CD1c-positive myeloid dendritic cell (primary cell): ENCODE measurements around the gene STK17A.
"Not testable (repeated sequence)": the region's sequence is repeated elsewhere in the genome, so short reads cannot be mapped to it uniquely, and the experiment has no call there.

Experiments
- DNase-seq: peaks from one replicate; pipeline ENCODE4 v3.0.0-alpha.2; 2016; ENCODE audit errors: extremely low spot score

STK17A gene

DNA sequence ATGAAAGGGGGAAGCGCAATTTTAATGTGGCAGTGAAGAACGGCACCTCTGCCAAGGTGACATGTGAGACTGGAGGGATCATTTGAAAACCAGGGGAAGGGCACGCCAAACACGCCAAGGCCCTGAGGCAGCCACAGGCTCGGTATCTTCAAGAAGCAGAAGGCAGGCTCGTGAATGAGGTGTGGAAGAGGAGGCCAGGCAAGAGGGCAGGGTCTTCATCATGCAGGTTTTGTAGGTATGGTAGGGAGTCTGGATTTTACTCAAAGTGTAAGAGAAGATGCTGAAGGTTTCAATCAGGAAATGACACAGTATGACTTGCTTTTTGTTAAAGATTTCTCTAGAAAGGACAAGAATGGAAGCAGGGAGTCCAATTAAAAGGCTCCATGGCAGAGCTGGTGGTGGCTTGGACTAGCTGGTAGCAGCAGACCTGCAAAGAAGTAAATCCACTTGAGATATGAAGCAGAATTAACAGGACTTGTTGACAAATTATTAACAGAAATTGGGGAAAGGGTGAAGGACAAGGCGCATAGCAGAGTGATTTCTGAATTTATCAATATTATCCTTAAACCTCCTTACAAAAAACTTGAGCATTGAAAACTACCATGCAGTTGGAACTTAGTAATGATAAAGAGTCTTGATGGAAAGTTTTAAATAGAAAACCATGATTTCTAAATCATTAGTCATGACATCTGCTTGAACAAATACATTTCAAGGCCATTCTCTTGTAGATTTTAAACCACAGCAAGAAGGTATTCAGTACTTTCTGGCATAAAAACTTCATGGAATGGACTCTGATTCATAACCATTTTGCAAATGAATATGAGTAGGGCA lies 76.0 kb downstream of the STK17A start:
- DNase-seq: no peak

DNA sequence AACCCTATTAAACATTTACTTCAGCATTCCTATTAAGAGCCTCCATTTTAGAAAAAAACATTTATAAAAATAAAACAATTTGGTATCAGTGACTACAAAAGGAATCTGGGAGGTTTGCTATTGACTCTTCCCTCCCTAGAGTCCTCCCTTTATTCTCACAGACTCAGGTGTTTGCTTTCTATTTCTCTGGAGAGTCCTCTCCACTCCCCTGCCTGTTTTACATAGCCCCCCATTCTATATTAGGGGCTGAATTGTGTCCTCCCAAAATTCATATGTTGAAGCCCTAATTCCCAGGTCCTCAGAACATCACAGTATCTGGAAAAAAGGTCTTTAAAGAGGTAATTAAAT lies 76.6 kb downstream of the STK17A start:
- no peak for DNase-seq

DNA sequence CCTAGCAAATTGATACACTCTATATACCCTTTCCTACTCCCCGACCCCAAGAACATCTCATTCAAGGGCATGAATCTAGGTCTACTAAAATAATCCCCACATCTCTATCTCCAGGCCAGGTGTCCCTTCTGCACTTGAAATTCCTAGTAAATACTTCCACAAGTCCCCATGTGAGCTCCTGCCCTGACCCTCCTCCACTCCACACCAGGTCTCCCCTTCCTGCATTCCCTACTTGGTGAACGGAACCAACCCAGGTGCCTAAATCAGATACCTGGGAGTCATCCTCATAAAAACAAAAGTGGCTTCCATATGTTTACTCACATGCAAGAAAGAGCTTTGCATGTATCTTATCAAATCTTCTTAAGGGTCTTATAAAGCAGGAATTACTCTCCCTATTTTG lies 77.2 kb downstream of the STK17A start:
- no peak for DNase-seq

DNA sequence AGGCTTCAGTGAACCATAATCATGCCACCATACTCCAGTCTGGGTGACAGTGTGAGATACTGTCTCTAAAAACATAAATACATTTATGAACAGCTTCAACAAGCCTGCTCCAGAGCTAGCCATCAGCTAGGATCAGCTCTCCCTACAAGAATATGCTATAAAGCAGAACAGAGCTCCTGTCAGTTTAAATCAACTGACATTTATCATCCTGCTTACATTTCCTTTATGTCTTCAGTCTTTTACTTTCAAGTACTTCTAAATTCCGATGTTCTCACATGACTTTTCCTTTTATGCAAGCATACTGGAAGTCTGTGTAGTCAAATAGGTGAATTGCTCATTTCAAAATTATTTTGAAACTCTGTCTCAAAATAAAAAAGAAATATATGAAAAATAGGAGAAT lies 81.8 kb downstream of the STK17A start:
- no peak for DNase-seq

DNA sequence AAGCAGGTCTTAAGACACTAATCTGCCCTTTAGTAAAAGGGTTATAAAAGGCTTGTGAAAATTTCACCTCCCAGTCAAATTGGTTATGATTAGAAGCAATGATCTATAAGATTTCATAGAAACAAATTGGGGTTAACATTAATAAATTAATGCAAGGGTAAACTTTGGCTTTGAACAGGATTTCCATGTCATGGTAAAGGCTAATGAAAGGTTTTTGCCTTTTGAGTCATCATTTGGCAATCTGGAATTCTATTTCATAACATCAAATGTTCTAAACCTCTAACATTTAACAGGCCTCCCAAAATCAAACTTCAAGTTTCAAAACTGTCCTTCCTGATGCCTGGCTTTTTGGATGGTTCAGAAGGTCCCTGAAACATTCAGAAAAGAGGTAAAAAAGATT lies 84.0 kb downstream of the STK17A start:
- no peak for DNase-seq

DNA sequence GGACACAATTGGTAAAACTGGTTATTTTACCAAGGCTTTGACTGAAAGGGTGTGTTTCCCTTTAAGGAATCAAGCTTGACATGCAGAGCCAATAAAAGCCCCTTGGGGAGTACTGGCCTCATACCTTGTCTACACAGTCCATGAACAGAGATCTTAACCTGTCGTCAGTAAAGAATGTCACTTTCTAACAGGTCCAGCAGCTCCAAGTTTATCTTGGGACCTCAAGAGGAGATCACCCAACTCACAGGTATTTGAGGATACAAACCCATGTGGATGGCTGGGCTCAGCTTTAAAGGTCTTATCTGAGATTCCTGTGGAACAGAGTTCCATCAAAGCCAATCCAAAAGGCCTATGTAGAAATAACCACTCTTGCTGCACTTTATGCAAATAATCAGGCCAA lies 85.1 kb downstream of the STK17A start:
- no peak for DNase-seq

DNA sequence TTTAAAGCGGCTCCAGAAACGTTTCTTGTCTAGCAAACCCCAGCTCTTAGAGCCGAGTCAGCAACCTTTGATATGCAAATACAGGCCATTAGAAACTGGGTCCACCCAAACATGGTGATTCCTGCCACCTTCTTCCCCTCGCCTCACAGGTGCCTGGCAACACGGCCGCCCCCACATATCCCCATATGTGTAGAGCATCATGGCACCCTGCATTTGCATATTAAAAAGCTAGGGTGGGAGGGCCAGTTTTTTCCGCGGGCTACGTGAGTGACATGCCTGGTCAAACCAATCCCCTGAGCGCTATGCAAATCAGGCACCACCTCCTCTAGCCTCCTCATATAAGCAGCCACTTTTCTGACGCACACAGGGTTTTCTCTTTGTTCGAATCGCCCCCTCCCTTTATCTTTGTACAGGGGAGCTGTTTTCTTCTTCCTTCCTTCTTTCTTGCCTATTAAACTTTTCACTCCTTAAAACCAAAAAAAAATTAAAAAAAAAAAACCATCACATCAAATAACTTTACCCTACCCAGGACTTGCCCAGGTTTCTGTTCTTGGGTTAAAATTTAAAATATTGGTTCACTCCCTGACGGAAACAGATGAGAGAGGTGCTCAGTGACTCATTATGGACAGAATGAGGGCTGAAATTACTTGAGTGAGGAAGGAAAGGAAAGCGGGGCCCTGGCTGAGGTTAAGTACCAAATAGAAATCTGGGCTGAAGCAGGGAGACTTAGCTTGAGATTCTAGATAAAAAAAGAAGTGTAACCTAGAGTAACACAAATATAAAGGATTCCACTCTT lies 86.6 kb downstream of the STK17A start:
- DNase-seq: peak; percentile 4

DNA sequence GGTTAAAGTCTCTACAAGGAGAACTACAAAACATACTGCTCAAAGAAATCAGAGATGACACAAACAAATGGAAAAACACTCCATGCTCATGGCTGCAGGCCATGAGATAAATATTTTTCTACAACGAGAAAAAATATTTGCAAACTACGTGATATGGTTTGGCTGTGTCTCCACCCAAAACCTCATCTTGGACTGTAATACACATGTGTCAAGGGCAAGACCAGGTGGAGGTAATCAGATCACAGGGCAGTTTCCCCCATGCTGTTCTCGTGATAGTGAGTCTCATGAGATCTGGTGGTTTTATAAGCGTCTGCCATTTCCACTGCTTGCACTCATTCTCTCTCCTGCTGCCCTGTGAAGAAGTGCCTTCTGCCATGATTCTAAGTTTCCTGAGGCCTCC lies 88.6 kb downstream of the STK17A start:
- no peak for DNase-seq

DNA sequence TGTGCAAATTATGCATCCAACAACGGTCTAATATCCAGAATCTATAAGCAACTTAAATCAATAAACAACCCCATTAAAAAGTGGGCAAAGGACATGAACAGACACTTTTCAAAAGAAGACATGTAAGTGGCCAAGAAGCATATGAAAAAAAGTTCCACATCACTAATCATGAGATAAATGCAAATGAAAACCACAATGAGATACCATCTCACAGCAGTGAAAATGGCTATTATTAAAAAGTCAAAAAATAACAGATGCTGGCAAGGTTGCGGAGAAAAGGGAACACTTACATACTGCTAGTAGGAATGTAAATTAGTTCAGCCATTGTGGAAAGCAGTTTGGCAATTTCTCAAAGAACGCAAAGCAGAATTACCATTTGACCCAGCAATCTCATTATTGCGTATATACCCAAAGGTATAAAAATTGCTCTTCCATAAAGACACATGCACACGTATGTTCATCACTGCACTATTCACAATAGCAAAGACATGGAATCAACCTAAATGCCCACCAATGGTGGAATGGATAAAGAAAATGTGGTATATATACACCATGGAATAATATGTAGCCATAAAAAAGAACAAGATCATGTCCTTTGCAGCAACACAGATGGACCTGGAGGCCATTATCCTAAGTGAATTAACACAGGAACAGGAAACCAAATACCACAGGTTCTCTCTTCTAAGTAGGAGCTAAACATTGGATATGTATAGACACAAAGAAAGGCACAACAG lies 90.5 kb downstream of the STK17A start:
- not testable (repeated sequence) for DNase-seq

DNA sequence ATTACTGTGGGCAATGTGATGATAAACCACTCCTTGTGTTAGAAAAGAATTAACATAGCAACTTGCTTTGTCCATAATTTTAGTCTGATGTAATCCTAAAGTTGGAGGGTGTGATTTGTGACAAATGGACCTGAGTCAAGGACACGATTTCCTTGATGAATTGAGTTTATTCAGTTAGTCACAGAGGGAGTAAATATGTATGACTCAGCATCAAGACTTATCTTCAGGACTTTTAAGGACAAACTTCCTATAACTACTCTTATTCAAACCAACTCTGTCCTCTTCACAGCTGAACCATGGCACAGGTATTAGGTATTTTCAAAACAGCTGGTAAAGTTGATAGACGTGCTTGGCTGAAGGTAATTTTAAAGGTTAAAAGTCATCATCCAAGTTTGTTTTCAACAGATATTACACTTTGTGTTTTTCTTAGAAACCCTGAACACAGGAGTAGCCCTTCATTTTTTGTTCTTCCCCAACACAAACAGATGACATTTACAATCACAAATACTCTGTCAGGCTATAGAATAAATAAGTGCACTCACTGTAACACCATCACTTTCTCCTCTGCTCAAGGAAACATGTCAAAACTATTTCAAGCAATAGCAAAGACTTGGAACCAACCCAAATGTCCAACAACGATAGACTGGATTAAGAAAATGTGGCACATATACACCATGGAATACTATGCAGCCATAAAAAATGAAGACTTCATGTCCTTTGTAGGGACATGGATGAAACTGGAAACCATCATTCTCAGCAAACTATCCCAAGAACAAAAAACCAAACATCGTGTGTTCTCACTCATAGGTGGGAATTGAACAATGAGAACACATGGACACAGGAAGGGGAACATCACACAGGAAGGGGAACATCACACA lies 91.9 kb downstream of the STK17A start:
- DNase-seq: no peak
